Esophagus muscularis mucosa (tissue), 3 donors: ENCODE data around the gene RNASE2.

Experiments
- POLR2A ChIP-seq: fragments of 450-650 bp; IDR thresholded peaks from one replicate; pipeline ENCODE4 v1.6.1; 2017; ENCODE audit warnings: antibody characterized with exemption, moderate library complexity, mild to moderate bottlenecking, low read depth
- TF ChIP-seq, protein P1 (sequence below), 3 experiments: fragments of 200-600 bp in 2 of 3; fragments of 450-650 bp in 1 of 3; sonication (generic) in 2 of 3; IDR thresholded peaks; one replicate each; pipeline ENCODE4 v1.5.1; 2017 to 2019; ENCODE audit warnings: antibody characterized with exemption in 3 of 3, mild to moderate bottlenecking in 2 of 3, moderate library complexity in 1 of 3

DNA sequence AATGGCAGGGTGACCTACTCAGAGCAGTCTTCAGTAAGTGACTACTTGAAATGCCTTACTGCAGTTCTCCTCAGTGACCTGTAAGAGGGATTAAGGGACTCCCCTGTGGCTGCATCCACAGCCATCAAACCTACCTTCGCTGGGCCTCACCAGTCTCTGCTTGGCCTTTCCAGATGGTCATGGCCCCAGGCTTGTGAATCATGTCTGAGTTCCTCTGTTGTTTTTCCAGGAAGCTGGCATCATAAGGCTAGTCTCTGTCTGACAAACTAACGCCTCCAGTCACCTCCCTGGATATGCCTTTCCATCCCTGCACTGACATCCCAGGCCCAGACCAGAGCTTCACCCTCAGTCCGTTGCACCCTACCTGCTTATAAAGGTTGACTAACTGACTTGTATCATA, 14.0 kb downstream of the RNASE2 start:
- TF ChIP-seq, protein P1, sequence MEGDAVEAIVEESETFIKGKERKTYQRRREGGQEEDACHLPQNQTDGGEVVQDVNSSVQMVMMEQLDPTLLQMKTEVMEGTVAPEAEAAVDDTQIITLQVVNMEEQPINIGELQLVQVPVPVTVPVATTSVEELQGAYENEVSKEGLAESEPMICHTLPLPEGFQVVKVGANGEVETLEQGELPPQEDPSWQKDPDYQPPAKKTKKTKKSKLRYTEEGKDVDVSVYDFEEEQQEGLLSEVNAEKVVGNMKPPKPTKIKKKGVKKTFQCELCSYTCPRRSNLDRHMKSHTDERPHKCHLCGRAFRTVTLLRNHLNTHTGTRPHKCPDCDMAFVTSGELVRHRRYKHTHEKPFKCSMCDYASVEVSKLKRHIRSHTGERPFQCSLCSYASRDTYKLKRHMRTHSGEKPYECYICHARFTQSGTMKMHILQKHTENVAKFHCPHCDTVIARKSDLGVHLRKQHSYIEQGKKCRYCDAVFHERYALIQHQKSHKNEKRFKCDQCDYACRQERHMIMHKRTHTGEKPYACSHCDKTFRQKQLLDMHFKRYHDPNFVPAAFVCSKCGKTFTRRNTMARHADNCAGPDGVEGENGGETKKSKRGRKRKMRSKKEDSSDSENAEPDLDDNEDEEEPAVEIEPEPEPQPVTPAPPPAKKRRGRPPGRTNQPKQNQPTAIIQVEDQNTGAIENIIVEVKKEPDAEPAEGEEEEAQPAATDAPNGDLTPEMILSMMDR (IDR thresholded peaks at IDR 0.05) = no peak
- no peak for TF ChIP-seq POLR2A
